ES-I3 (cell line): Measurements from ENCODE around the gene PPP1R1A.

Experiments used
- H3K36me3 ChIP-seq: 2 replicates; pipeline ENCODE4 v1.6.1; 2013; ENCODE audit warnings: mild to moderate bottlenecking, low read length, control low read depth, moderate library complexity; ENCODE audit not compliant: insufficient read depth
- H3K4me1 ChIP-seq: 2 replicates; pipeline ENCODE4 v1.6.1; 2013; ENCODE audit warnings: mild to moderate bottlenecking, control low read depth, low read length; ENCODE audit not compliant: insufficient read depth
- H3K9ac ChIP-seq: 2 replicates; pipeline ENCODE4 v1.6.1; 2013; ENCODE audit warnings: low read depth, mild to moderate bottlenecking, low read length, moderate library complexity
- H3K9me3 ChIP-seq: 2 replicates; pipeline ENCODE4 v1.6.1; 2013; ENCODE audit warnings: mild to moderate bottlenecking, low read length, moderate library complexity; ENCODE audit not compliant: control insufficient read depth, insufficient read depth

Gene PPP1R1A

GRCh38 chr12:54611715-54612149 is 23.3 kb upstream of the PPP1R1A start:
- Histone ChIP-seq H3K36me3 (no peaks in the 10 kb centered on the region), H3K4me1 (no peaks in the 10 kb centered on the region), H3K9me3 (no peaks in the 10 kb centered on the region), H3K9ac (no peak overlapping the region)

- no peaks in the 10 kb centered on the region for H3K36me3 ChIP-seq
- no peaks in the 10 kb centered on the region for H3K9me3 ChIP-seq
- H3K4me1 ChIP-seq = no peaks in the 10 kb centered on the region
- H3K9ac ChIP-seq = no peak overlapping the region
Measured at GRCh38 chr12:54608769-54609168, 20.3 kb upstream of the PPP1R1A start.

GRCh38 chr12:54608156-54608555 is 19.7 kb upstream of the PPP1R1A start:
- no peaks in the 10 kb centered on the region for H3K9me3 ChIP-seq
- H3K36me3 ChIP-seq = no peaks in the 10 kb centered on the region
- H3K9ac ChIP-seq = no peak overlapping the region
- no peaks in the 10 kb centered on the region for H3K4me1 ChIP-seq

- no peaks in the 10 kb centered on the region for H3K36me3 ChIP-seq
- H3K4me1 ChIP-seq = no peaks in the 10 kb centered on the region
- no peaks in the 10 kb centered on the region for H3K9me3 ChIP-seq
- no peak overlapping the region for H3K9ac ChIP-seq
Measured at GRCh38 chr12:54606556-54606955, 18.1 kb upstream of the PPP1R1A start.

GRCh38 chr12:54605138-54605970 is 16.9 kb upstream of the PPP1R1A start:
- H3K36me3 ChIP-seq = no peaks in the 10 kb centered on the region
- H3K4me1 ChIP-seq = no peaks in the 10 kb centered on the region
- no peak overlapping the region for H3K9ac ChIP-seq
- H3K9me3 ChIP-seq = no peaks in the 10 kb centered on the region

- Histone ChIP-seq H3K36me3 (no peaks in the 10 kb centered on the region), H3K9me3 (no peaks in the 10 kb centered on the region), H3K9ac (no peak overlapping the region), H3K4me1 (no peaks in the 10 kb centered on the region)
Measured at GRCh38 chr12:54604436-54604835, 16.0 kb upstream of the PPP1R1A start.

- no peaks in the 10 kb centered on the region for H3K9me3 ChIP-seq
- no peaks in the 10 kb centered on the region for H3K36me3 ChIP-seq
- no peaks in the 10 kb centered on the region for H3K4me1 ChIP-seq
- H3K9ac ChIP-seq = no peak overlapping the region
Measured at GRCh38 chr12:54603872-54604271, 15.4 kb upstream of the PPP1R1A start.

GRCh38 chr12:54603173-54603814 is 14.8 kb upstream of the PPP1R1A start:
- Histone ChIP-seq H3K4me1 (no peaks in the 10 kb centered on the region), H3K9ac (no peak overlapping the region), H3K36me3 (no peaks in the 10 kb centered on the region), H3K9me3 (no peaks in the 10 kb centered on the region)

- H3K4me1 ChIP-seq = no peaks in the 10 kb centered on the region
- H3K36me3 ChIP-seq = no peaks in the 10 kb centered on the region
- no peak overlapping the region for H3K9ac ChIP-seq
- H3K9me3 ChIP-seq = no peaks in the 10 kb centered on the region
Measured at GRCh38 chr12:54602661-54603060, 14.2 kb upstream of the PPP1R1A start.

GRCh38 chr12:54601841-54602240 is 13.4 kb upstream of the PPP1R1A start:
- no peak overlapping the region for H3K9ac ChIP-seq
- H3K36me3 ChIP-seq = no peaks in the 10 kb centered on the region
- H3K9me3 ChIP-seq = no peaks in the 10 kb centered on the region
- H3K4me1 ChIP-seq = no peaks in the 10 kb centered on the region

GRCh38 chr12:54598970-54599369 is 10.5 kb upstream of the PPP1R1A start:
- Histone ChIP-seq H3K9me3 (no peaks in the 10 kb centered on the region), H3K36me3 (no peaks in the 10 kb centered on the region), H3K4me1 (no peaks in the 10 kb centered on the region), H3K9ac (no peak overlapping the region)

GRCh38 chr12:54596526-54596946 is 8.1 kb upstream of the PPP1R1A start:
- H3K4me1 ChIP-seq = no peaks in the 10 kb centered on the region
- no peaks in the 10 kb centered on the region for H3K36me3 ChIP-seq
- no peak overlapping the region for H3K9ac ChIP-seq
- H3K9me3 ChIP-seq = no peaks in the 10 kb centered on the region

GRCh38 chr12:54595471-54595870 is 7.0 kb upstream of the PPP1R1A start:
- no peaks in the 10 kb centered on the region for H3K9me3 ChIP-seq
- H3K9ac ChIP-seq = no peak overlapping the region
- H3K36me3 ChIP-seq = no peaks in the 10 kb centered on the region
- H3K4me1 ChIP-seq = peaks cover 6% of the 10 kb centered on the region; the same call in 1 of the 2 replicates

GRCh38 chr12:54593725-54594124 is 5.3 kb upstream of the PPP1R1A start:
- Histone ChIP-seq H3K36me3 (no peaks in the 10 kb centered on the region), H3K9me3 (no peaks in the 10 kb centered on the region), H3K9ac (no peak overlapping the region), H3K4me1 (peaks cover 9% of the 10 kb centered on the region)

GRCh38 chr12:54593135-54593534 is 4.7 kb upstream of the PPP1R1A start:
- no peaks in the 10 kb centered on the region for H3K9me3 ChIP-seq
- H3K4me1 ChIP-seq = peaks cover 9% of the 10 kb centered on the region
- H3K9ac ChIP-seq = no peak overlapping the region
- H3K36me3 ChIP-seq = no peaks in the 10 kb centered on the region
